ELR (cell line): ENCODE data around the gene LYPD3.
"Not testable (repeated sequence)": the region's sequence is repeated elsewhere in the genome, so short reads cannot be mapped to it uniquely, and the experiment has no call there.

ENCODE experiments used
- DNase-seq: peaks from one replicate; pipeline ENCODE4 v3.0.0-alpha.2; 2015; ENCODE audit warnings: low read depth

Gene LYPD3

GRCh38 chr19:43461303-43461702 is 4.1 kb downstream of the LYPD3 start:
- no peak for DNase-seq

DNA sequence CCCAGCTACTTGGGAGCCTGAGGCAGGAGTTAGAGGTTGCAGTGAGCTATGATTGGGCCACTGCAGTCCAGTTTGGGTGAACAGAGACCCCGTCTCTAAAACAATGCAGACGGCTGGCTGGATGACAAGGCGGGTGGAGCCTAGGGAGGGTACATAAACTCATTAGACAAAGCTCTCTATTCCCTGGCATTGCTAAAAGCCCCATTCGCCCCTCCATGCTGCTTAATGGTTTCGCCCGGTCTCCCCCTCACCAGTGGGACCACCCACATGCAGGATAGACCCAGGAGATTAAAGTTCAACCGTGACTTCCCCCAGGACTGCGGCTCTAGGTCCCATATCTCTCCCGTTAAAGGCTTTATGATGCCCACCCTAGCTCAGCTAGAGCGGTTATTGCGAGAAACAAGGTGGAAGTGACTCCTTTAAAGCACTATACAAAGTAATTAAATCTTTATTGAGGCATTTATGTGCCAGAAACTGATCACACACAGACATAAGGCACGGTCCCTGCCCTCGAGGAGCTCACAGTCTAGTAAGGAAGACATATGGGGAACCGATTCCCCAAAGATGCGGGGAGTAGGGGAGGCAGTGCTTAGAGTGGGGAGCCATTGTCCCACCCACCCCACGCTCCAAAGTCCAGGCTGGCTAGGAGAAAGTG is 4.9 kb downstream of the LYPD3 start:
- no peak for DNase-seq

GRCh38 chr19:43457809-43458208 is 7.6 kb downstream of the LYPD3 start:
- no peak for DNase-seq

GRCh38 chr19:43455321-43456113 is 9.9 kb downstream of the LYPD3 start:
- no peak for DNase-seq

DNA sequence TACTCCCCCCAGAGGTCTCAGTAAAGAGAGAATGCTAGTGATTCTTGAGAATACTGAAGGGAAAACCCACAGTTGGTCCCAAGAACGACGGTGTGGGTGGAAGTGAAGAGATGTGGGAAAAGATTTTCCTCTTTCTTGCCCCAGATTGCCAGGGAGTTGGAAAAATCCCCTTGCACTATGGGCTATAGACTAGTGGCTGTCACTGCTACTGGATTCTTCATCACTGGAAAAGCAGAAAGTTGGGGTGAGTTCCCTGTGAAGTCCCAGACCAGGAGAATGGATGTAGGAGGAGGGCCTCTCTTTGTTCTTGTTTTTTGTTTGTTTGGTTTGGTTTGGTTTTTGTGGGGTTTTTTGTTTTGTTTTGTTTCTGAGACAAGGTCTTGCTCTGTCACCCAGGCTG is 11.4 kb downstream of the LYPD3 start:
- DNase-seq: no peak

- DNase-seq: no peak
Measured at GRCh38 chr19:43452582-43452981, 12.8 kb downstream of the LYPD3 start.

- peak; percentile 53 for DNase-seq
Measured at GRCh38 chr19:43450545-43450997, 14.8 kb downstream of the LYPD3 start.

GRCh38 chr19:43447655-43448054 is 17.8 kb downstream of the LYPD3 start:
- no peak for DNase-seq

DNA sequence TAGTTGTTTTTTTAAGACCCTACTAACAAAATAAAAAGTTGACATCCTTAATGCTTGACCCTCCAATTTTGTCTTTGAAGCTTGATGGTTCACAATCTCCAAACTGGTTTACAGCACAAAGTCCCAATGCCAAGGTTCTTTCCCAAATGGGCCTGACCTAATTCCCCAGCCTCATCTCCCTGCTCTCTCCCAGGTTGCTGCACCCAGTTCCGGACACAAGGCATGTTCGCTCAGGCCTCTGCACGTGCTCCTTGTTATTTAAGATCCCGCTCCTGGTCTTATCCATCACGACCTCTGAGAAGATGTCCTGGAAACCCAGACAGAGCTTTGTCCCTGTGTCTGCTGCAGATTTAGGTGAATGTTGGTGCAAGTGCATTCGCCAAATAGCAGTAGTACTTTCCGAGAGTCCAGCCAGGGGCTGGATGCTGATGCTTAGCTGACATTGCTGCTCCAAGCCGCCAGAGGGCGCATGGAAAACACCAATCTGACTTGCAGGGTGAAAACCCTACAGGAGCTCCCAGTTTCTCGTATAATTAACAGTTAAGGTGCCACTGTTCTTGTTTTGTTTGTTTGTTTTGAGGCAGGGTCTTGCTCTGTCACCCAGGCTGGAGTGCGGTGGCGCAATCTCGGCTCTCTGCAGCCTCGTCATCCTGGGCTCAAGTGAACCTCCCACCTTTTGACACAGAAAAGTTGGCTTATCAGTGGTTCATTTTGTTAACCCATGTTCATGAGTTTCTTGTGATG is 18.5 kb downstream of the LYPD3 start:
- peak; percentile 79 for DNase-seq

DNA sequence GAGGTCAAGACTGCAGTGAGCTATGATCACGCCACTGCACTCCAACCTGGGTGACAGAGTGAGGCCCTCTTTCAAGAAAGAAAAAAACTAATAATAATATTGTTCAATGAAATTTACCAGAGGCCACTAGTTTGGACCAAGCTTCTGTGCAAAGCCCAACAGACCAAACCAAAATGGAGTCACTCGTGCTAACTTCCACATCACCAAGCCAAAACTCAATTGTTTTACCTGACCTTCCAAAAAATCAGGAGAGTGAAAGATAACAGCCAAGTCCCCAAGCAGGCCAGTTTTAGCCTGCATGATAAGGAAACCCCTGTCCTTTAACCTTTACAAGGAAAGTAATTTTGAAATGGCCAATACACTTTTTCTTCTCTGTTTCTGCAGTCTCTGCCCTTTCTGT is 20.0 kb downstream of the LYPD3 start:
- no peak for DNase-seq

DNA sequence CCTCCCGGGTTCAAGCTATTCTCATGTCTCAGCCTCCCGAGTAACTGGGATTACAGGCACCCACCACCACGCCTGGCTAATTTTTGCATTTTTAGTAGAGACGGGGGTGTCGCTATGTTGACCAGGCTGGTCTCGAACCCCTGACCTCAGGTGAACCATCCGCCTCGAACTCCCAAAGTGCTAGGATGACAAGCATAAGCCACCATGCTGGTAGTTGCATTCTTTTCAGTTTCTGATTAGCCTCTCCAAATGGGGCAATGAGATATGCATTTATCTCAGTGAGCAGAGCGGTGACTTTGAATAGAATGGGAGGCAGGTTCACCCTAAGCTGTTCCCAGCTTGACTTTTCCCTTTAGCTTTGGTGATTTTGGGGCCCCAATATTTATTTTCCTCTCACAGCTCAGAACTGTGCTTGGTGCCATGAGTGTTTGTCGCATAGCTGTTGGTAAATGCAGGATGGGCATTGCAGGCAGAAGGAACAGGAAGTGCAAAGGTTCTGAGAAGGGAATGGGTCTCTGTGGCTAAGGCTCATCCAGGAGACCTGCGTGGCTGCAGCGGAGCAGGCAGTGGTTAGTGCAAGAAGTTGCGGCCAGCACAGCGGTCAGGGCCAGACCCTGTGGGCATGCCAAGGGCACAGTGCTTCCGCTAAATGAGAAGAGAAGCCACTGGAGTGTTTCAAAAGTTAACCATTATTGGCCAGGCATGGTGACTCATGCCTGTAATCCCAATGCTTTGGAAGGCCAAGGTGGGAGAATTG is 20.7 kb downstream of the LYPD3 start:
- DNase-seq: no peak

DNA sequence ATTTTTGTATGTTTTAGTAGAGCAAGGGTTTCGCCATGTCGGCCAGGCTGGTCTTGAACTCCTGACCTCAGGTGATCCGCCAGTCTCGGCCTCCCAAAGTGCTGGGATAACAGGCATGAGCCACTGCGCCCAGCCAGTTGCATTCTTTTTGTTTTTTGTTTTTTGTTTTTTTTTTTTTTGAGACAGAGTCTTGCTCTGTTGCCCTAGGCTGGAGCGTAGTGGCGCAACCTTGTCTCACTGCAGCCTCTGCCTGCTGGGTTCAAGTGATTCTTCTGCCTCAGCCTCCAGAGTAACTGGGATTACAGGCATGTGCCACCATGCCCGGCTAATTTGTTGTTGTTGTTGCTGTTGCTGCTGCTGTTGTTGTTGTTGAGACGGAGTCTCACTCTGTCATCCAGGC is 21.3 kb downstream of the LYPD3 start:
- DNase-seq: not testable (repeated sequence)

DNA sequence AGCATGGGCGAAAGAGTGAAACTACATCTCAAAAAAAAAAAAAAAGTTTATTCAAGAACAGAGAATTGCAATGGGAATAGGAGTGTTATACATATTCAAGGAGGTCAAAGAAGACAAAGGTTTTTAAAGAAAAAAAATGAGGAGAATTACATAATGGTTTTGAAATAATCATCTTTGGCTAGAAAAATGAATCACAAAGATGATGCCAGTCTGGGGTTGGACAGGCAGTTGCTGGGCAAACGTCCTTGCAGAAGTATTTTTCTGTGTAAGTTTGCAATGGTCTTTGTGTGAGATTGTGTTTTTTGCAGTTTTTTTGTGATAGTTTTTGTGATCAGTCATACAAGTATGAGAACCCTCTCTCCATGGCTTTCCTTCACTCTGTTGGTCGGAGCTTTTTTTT is 23.7 kb downstream of the LYPD3 start:
- no peak for DNase-seq

GRCh38 chr19:43439709-43440063 is 25.7 kb downstream of the LYPD3 start:
- no peak for DNase-seq

DNA sequence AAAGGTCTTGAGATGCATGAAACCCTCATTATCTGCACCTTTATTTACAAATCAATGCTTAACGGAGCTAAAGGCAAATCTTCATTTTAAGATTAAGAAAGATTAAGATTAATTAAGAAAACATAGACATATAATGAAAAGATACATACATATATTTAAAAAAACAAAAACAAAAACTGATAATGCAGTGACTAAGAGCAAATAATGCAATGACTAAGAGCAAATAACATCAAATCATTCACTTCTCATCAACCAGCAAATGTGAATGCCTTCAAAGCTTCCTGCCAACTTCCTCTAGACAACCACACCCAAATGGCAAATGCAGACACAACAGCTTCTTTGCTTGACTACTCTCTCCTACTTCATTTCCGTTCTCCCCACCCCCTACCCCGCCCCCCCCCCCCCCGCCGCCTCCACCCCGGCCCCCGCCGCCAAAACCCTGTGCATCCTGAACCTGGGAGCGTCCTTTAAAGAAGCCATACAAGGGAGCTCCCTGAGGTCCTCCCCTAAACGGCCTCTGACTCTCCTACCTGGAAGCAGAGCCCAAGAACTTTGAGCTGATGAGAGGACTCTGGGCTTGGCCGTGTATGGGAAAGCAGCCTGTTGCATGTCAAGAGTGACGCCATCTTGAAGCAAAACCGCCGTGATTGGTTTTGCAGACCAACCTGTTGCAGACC is 26.2 kb downstream of the LYPD3 start:
- peak; percentile 92 for DNase-seq

DNA sequence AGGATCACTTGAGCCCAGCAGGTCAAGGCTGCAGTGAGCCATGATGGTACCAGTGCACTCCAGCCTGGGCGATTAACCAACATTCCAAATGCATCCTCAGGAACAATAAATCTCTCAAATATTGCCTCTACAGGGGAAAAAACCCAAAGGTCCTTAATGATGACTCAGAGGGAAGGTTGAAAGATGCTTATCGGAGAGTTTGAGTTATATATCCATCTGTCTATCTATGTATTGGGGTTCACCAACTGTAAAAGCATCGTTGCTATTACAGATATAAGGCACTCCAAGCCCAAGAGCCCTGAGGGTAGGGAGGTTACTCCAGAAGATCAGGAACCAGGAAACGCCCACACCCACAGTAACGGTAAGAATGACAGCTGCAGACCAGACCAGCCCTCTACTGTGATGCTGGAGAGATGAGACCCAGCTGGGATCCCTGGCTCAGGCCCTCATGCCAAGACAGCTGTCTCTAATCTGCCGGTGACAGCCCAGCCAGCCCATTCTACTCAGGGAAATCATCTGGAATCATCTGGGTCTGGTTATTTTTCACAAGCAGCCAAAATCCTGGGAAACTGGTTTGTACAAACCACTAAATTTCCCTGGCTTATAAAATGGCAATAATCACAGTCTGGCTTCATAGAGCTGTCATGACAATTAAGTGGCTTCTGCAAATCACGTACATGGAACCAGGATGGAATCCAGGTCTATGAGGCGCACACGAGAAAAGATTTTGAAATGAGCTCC is 26.9 kb downstream of the LYPD3 start:
- peak; percentile 88 for DNase-seq

- DNase-seq: no peak
Measured at GRCh38 chr19:43437712-43438111, 27.7 kb downstream of the LYPD3 start.

DNA sequence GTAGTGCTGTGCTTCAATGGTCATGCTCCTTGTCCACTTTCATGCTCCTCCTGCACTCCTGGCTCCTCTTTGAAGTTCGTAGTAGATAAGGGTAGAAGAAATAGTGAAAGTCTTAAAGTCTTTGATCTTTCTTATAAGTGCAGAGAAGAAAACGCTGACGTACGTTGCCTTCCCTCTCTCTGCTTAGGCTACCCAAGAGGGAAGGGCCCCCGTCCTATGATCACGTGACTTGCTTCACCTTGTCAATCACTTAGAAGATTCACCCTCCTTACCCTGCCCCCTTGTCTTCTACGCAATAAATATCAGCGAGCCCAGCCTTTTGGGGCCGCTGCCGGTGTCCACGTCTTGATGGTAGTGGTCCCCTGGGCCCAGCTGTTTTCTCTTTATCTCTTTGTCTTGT is 28.1 kb downstream of the LYPD3 start:
- not testable (repeated sequence) for DNase-seq

DNA sequence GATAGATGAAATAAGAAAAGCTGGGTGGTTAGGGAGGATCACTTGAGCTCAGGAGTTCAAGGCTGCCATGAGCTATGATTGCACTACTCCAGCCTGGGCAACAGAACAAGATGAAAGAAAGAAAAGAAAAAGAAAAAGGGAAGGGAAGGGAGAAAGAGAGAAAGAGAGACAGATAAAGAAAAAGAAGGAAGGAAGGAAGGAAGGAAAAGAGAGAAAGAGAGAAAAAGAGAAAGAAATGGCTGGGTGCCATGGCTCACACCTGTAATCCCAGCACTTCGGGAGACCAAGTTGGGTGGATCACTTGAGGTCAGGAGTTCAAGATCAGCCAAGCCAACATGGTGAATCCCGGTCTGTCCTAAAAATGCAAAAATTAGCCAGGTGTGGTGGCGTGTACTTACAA is 29.6 kb downstream of the LYPD3 start:
- no peak for DNase-seq

DNA sequence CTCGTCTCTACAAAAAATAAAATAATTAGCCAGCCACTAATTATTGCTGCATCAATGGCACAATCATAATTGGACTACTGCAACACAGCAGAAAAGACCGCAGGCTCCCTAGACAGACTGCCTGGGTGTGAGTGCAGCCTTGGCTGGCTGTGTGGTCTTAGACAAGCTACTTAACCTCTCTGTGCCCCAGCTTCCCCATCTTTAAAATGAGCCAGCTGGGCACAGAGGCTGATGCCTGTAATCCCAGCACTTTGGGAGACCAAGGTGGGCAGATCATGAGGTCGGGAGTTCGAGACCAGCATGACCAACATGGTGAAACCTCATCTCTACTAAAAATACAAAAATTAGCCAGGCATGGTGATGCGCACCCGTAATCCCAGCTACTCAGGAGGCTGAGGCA is 31.7 kb downstream of the LYPD3 start:
- no peak for DNase-seq

- no peak for DNase-seq
Measured at GRCh38 chr19:43433358-43433673, 32.1 kb downstream of the LYPD3 start.
